Measurements from ENCODE around the gene SMIM44.

SMIM44 gene

DNA sequence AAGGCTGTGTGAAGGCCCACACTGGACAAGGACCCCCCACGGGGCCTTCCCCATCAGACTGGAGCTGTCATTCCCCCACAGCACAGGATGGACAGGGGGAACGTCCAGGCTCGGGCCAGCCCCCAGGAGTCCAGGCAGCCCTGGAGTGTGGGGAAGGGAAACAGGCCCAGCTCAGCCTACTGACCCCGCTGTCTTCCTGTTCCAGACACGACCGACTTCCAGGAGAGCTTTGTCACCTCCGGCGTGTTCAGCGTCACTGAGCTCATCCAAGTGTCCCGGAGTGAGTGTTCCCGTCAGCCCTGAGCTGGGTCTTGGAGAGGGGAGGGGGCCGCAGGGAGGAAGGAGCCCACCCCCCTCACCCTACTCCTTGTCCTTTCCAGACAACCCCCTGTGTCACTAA lies 49.9 kb downstream of the SMIM44 start:
- H3K4me3 ChIP-seq (ENCODE audit: low read length) = no peak overlapping the region
- H3K4me1 ChIP-seq (ENCODE audit: insufficient read depth, low read length) = peaks cover 3% of the 10 kb centered on the region
- no peaks in the 10 kb centered on the region for H3K36me3 ChIP-seq (ENCODE audit: insufficient read depth, low read length)
- H3K9me3 ChIP-seq (ENCODE audit: low read length) = no peaks in the 10 kb centered on the region
- H2AFZ ChIP-seq (ENCODE audit: low read depth, low read length) = no peak overlapping the region
- peaks cover 2% of the 10 kb centered on the region for H3K27me3 ChIP-seq (ENCODE audit: insufficient read depth, low read length)
